ENCODE results near the gene DDI2.
"Not testable (repeated sequence)": the region's sequence is repeated elsewhere in the genome, so short reads cannot be mapped to it uniquely, and the experiment has no call there.

The DDI2 gene

DNA sequence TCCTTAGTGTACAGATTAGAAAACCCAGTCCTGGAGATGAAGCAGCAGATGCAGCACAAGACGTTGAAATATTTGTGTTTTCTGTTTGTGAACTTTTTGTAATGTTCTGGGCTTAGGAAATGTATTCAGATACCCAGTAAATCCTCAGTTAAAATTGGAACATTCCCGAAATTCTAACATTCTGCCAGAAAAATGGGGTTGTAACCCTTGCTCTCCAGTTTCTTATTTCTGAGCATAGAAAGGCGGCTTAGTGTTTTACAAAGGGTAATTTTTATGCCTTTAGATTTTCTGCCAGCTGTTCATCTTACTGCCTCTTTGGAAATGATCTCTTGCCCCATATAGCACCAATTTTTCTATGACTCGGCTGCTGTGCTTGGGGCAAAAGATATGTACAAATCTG is 20.6 kb downstream of the DDI2 start:
- DNase-seq, result no peak

DNA sequence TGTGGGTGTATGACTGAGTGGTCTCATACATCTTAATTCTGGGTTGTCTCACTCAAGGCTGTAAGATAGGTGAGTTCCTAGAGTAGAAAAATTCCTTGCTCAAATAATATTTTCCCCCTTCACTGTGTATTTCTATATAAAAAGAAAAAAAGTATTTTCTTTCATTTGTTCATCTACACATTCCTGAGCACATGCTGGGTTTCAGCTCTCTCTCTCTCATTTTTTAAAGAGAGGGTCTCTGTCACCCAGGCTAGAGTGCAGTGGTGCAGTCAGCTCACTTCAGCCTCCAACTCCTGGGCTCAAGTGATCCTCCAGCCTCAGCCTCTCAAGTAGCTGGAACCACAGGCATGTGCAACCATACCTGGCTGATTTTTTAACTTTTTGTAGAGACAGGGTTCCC is 22.0 kb downstream of the DDI2 start:
- no peak for DNase-seq

DNA sequence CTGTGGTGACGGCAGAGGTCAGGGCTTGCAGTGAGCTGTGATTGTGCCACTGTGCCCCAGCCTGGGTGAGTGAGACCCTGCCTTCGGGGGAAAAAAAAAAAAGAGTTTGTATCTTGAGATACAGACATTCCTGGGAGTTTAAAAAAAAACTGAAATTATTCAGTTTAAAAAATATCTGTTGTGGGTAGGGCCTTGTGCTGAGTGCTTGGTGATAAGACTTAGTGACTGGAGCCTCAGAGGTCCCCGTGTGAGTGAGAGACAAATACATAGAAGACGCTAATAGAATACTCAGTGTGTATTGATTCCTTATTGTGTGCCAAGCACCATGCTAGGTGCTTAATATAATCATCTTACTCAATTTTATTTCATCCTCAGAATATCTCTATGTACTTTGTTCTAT is 22.7 kb downstream of the DDI2 start:
- DNase-seq, result no peak

DNA sequence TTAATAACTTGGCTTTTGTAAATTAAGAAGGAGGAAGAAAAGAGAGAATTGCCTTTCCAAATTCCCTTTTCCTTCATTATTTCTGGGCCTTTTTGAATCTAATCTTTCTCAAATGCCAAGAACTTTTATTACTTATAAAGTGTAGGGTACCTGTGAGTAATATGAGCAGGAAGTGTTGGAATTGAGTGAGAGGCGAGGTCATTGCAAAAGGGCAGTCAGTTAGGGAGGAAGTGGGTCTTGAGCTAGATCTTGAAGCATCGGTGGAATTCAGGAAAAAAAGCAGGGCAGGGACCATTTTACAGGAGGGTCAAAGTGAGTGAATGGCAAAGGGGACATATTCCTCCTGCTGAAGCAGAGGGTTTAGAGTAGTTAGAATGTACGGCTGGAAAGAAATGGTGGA is 23.4 kb downstream of the DDI2 start:
- DNase-seq, result no peak

DNA sequence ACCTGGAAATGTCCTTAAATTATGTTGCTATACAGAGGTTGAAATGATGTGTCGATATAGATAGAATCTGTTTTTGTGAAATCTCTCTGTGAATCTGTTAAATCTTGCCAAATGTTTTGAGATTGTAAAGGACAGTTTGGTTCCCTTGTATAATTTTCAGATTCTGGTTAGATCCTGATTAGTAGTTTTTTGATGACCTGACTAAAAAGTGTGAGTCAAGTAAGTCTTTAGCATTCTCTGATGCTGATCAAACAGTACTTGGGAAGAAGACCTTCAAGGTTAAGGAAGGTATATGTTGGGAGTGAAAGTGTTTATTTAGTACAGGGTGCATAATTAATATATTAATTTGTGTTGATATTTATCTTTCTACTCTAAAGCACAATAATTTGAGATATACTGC is 32.7 kb downstream of the DDI2 start:
- DNase-seq, result no peak

DNA sequence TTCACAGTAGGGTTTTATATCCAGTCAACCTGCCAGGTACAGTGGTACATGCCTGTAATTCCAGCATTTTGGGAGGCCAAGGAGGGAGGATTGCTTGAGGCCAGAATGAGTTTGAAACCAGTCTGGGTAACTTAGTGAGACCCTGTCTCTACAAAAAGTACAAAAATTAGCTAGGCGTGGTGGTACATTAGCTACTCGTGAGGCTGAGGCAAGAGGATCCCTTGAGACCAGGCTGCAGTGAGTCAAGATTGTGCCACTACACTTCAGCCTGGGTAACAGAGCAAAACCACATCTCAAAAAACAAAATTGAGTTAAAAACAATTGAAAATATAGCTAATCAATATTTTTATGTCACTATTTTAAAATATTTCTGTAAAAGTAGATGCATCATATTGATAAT is 33.2 kb downstream of the DDI2 start:
- DNase-seq, result no peak

DNA sequence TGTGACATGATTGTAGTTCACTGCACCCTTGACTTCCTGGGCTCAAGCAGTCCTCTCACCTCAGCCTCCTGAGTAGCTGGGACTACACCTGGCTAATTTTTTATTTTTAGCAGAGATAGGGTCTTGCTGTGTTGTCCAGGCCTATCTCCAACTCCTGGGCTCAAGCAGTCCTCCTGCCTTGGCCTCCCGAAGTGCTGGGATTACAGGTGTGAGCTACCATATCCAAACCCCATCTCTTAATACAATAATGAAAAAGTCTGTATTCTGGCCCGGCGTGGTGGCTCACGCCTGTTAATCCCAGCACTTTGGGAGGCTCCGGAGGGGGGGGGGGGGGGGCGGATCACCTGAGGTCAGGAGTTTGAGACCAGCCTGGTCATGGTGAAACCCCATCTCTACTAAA is 34.9 kb downstream of the DDI2 start:
- DNase-seq, result not testable (repeated sequence)

DNA sequence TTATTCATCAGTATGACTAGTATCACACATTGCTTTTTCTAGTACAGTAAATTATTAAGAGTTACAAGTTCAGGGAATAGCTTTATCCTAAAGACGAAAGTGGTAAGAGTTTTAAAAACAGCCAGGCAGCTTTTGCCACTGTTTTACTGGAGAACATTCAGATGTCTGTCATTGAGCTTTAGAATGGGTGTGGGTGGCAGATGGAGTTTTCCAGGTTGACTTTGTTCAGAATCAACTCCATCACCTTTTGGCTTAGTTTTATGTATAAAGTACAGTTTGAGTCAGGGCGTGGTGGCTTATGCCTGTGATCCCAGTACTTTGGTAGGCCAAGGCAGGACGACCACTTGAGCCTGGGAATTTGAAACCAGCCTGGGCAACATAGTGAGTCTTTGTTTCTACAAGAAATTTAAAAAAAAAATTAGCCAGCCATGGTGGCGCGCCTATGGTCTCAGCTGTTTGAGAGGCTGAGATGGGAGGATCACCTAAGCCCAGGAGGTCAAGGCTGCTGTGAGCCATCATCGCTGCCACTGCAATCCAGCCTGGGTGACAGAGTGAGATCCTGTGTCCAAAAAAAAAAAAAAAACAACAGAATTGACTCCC is 36.9 kb downstream of the DDI2 start:
- DNase-seq, result no peak

DNA sequence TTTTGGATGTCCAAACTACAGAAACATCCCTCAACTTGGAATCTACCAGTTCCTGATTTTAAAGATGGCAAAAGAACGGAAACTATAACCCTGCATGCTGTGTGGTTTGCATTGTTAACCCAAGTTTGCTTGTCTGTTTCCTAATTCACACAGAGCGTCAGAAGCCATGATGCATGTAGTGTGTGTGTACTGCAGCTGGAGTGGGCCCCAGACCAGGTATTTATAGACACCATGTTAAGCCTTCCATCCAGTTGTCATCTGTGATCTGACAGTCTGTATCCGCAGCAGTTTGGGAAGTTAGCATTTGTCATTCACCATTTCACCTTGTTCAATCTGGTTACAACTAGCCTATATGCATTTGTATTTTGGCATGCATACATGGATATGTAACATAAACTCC is 39.2 kb downstream of the DDI2 start:
- DNase-seq, result no peak

DNA sequence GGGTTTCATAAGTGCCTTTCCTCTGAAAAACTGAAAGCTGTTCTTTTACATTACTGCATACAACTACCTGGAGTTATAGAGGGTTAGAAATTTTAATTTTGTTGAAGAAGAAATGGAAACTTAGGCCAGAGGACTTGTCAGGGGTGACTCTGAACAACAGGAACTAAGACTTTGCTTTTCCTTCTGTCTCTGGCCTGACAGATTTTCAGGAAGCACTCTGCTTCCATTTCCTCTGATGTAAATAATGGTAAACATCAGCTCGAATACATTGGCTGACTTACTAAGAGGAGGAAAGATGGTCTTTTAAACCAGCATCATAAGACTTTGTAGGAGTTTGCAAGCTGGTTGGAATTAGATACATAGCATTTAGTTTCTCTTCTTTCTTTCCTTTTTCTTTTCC is 39.8 kb downstream of the DDI2 start:
- DNase-seq, result no peak

DNA sequence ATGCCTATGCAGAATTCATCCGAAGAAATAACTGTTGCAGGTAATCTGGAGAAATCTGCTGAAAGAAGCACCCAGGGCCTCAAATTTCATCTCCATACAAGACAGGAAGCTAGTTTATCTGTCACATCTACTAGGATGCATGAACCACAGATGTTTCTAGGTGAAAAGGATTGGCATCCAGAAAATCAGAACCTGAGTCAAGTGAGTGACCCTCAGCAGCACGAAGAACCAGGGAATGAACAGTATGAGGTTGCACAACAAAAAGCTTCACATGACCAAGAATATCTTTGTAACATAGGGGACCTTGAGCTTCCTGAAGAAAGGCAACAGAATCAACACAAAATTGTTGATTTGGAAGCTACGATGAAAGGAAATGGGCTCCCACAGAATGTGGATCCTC is 42.9 kb downstream of the DDI2 start:
- no peak for DNase-seq

DNA sequence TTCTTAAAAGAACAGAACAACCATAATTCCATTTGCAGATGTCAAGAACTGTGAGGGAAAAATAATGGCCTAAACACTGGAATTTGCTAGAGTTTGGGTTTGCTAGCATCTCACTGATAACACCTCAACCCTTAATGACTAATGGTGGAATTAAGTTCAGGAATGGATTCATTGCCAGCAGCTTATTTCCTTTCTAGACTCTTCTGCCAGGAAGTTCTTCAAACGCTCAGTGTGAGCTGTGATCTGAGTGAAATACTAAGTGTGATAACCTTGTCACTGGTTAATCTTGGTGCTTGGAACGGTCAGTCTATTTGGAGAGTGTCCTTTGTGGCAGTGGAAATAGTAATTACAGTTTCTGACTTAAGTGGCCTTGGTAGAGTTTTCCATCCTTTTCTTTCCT is 45.2 kb downstream of the DDI2 start:
- no peak for DNase-seq

DNA sequence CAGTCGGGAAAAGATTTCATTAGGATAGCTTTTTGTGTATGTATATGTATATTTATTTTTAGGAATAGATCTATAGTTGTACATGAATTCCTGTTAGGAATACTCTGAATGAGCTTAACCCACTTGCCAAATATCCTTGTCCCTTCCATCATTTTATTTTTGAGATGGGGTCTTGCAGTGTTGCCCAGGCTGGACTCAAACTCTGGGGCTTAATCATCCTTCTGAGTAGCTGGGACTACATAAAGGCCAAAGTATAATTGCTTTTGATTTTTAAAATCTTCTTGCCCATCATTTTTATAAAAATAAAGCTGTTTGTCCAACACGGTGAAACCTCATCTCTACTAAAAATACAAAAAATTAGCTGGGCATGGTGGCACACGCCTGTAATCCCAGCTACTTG is 46.7 kb downstream of the DDI2 start:
- no peak for DNase-seq

DNA sequence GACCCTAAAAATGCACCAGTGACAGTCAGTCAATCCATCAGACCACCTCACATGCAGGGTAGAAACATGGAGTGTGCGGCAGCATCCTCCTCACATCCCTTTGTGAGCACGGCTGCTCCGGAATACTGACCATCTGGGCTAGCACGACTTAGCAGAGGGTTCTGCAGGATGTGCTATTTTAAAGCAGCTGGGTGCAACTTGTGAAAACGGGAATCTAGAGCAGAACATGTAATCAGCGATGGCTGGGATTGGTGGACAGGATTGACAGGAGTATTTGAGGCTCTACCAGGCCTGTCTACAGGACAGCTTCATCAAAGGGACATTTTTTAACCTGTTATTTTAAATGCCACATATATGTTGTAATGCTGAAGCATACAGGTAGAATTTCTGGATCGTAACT is 50.1 kb downstream of the DDI2 start:
- DNase-seq, result no peak

DNA sequence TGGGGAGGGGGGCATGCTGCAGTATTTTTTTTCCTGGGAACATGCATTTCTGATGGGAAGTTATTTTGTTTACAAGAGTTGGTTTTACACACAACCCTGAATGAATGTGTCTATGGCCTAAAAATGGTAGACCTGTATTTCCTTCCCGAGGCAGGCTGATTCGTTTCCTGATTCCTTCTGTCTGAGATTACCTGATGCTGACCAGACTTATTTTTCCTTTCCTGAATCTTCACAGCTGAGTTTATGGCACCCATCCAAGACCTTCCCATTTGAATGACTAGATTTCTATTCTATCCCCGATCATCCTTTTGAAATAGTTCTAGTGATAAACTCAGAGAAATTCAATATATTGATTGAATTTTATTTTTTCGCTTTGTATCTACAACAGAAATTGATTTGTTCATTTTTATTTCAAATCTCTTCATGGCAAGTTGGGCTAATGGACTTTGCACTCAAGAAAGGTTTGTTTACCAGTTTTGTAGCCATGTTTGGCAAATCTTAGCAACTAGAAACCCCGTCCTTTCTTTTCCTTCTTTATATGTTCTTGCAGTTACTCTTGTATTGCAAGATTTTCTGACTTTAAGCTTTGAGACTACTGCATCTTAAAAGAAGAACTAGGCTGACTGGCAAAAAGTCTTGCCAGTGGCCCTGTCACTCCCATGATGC is 51.0 kb downstream of the DDI2 start:
- DNase-seq, result no peak

DNA sequence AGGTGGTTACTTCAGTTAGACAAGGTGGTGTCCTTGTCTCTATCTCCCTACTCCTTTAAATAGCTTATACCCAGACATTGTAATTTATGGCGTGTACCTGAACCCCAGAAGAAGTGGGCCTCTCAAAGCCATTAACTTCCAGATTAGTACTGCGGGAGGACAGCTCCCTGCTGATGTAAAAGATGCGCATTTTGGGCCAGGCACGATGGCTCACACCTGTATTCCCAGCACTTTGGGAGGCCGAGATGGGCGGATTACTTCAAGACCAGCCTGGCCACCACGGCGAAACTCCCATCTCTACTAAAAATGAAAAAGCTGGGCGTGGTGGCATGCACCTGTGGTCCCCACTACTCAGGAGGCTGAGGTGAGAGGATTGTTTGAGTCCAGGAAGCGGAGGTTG is 51.8 kb downstream of the DDI2 start:
- DNase-seq, result no peak

DNA sequence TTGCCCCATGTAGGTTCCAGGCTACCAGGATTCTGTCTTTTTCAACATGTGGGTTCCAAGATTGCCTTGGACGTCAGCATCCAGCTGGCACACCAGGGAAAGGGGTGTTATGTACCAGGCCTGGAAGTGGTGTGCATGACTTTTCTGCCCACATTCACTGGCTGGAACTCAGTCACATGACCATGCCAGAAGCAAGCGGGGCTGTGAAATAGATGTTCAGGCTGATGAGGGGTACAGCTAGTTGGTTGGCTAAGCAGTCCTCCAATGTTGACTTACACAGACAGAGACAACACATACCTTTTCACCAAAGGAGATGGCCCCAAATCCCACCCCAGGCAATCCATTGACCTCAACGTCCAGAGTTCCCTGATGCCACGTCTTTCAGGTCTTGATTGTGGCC is 52.6 kb downstream of the DDI2 start:
- DNase-seq, result no peak

DNA sequence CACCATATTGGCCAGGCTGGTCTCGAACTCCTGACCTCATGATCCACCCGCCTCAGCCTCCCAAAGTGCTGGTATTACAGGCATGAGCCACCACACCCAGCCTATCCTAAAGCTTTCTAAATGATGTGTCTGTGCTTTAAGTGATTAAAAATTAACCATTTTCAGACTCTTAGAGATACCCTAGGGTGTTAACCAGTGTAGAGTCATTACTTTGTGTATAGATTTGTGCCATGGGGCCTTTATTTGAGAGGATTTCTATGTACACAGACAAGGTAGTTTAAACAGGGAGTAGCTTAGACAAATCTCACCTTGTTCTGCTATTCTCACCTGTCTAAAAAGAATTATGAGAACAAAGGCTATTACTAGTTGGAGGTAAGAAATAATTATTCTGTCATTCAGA is 54.2 kb downstream of the DDI2 start:
- no peak for DNase-seq

DNA sequence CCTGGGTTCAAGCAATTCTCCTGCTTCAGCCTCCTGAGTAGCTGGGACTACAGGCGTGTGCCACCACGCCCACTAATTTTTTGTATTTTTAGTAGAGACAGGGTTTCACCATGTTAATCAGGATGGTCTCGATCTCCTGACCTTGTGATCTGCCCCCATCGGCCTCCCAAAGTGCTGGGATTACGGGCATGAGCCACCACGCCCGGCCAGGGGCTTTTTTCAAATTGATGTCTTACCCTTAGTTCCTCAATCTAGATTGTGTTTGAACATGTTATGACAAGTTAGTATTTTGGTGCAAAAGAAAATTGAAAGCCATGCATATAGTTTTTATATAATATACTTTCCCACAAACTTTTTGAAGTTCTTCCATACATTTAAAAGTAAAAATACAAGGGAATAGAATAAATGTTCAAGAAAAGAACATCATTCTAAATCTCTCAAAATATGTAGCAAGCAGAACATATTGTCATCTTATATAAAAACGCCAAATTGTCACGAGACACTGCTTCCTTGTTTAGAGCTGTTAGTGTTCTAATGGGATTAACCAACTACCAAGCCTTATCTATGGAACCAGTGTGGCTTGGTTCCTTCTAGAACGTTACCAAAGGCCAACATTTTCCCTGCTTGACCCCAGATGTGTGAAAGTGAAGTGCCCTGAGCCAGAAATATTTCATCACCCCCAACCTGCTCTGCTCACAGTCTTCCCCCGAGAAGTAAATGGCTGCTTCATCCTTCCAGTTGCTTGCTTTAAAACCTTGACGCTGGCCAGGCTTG is 57.3 kb downstream of the DDI2 start:
- DNase-seq, result no peak

DNA sequence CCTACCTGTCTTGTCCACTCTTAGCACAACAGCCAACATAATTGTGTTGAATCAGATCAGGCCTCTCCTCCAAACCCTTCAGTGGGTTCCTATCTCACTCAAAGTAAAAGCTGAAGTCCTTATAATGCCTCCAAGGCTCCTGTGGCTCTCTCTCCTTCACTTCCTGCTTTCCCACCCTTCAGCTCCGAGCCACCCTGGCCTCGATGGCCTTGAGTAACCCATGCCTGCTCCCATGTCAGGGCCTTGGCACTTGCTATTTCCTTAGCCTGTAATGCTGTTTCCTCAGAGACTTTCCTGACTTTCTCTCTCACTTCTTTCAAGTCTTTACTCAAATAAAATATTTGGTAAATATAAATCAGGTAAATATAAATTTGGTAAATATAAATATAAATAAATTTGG is 58.8 kb downstream of the DDI2 start:
- DNase-seq, result no peak

DNA sequence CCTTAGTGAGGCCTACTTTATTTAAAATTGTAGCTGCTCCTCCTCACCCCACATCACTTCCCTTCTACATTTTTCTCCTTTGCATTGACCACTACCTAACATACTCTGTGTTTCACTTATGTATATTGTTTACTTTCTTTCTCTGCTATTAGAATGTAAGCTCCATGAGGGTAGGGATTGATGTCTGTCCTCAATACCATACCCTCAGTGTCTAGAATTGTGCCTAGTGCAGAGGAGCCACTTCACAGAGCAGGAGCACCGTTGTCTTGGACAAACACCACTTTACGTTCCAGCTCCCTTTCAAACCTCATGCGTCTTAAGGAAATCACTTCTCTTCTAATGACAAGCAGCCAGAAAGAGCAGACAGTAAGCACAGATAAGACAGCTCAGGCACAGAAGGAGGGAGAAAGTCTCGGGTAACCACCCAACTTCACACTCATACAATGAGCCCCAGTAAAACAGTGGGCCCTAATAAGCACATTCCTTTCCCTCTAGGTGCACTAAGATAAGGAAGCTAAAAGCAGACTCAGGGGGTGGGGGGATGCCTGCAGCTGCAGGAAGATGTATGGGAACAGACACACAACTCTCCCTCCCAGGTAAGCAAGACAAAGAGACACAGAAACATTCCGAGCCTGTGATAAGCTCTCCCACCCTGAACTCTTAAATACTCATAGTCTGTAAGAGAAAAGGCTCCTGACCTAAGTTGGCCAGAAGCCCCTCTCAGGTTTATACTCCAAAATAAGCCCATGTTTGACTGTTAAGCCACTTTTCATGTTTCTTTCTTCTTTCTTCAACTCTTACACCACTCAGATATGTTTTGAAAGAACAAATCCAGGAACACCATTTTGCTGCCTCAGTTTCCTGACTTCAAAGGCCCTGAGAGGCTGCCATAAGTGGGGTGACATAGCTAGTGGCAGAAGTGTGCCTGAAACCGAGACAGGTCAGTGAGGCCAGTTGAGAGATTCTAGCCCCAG is 59.7 kb downstream of the DDI2 start:
- no peak for DNase-seq

DNA sequence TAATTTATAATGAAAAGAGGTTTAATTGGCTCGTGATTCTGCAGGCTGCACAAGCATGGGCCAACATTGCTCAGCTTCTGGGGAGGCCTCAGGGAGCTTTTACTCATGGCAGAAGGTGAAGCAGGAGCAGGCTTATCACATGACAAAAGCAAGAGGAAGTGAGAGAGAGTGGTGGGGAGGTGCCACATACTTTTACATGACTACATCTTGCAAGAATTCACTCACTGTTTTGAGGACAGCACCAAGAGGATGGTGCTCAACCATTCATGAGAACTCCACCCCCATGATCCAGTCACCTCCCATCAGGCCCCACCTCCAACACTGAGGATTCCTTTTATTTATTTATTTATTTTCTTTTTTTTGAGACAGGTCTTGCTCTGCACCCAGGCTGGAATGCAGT is 61.3 kb downstream of the DDI2 start:
- peak; percentile 35 for DNase-seq

DNA sequence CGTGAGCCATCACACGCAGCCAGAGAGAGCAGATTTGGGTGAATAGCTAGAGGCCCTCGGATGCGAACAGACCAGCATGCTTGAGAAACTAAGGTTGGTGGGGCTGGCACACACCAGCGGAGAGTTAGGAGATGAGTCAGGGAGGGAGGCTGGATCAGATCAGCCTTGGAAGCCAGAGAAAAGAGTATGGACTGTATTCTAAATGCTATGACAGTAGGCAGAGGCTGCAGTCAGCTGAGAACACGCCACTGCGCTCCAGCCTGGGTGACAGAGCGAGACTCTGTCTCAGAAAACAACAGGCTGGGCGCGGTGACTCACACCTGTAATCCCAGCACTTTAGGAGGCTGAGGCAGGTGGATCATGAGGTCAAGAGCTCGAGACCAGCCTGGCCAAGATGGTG is 62.9 kb downstream of the DDI2 start:
- peak; percentile 31 for DNase-seq
